ENCODE results near the gene CORO6.

CORO6 gene

GRCh38 chr17:29630630-29631193 lies 8.0 kb upstream of the CORO6 start:
- DNase-seq (ENCODE audit: low read depth, low spot score) = no peak

GRCh38 chr17:29629839-29630238 lies 7.1 kb upstream of the CORO6 start:
- no peak for DNase-seq (ENCODE audit: low read depth, low spot score)

GRCh38 chr17:29628644-29629043 lies 5.9 kb upstream of the CORO6 start:
- no peak for DNase-seq (ENCODE audit: low read depth, low spot score)

- DNase-seq (ENCODE audit: low read depth, low spot score) = no peak
Measured at GRCh38 chr17:29627951-29628350, 5.2 kb upstream of the CORO6 start.

- DNase-seq (ENCODE audit: low read depth, low spot score) = no peak
Measured at GRCh38 chr17:29625037-29625750, 2.5 kb upstream of the CORO6 start.

- DNase-seq (ENCODE audit: low read depth, low spot score) = no peak
Measured at GRCh38 chr17:29624586-29624985, 1.9 kb upstream of the CORO6 start.

GRCh38 chr17:29623283-29623647 lies 553 bp upstream of the CORO6 start:
- DNase-seq (ENCODE audit: low read depth, low spot score) = no peak

- no peak for DNase-seq (ENCODE audit: low read depth, low spot score)
Measured at GRCh38 chr17:29621751-29622194, 939 bp downstream of the CORO6 start.

- DNase-seq (ENCODE audit: low read depth, low spot score) = no peak
Measured at GRCh38 chr17:29620779-29621500, 1.8 kb downstream of the CORO6 start.

- no peak for DNase-seq (ENCODE audit: low read depth, low spot score)
Measured at GRCh38 chr17:29620271-29620670, 2.4 kb downstream of the CORO6 start.

GRCh38 chr17:29619251-29619650 lies 3.5 kb downstream of the CORO6 start:
- DNase-seq (ENCODE audit: low read depth, low spot score) = no peak

GRCh38 chr17:29618272-29619065 lies 4.2 kb downstream of the CORO6 start:
- no peak for DNase-seq (ENCODE audit: low read depth, low spot score)

GRCh38 chr17:29617481-29618271 lies 5.0 kb downstream of the CORO6 start:
- no peak for DNase-seq (ENCODE audit: low read depth, low spot score)

GRCh38 chr17:29617125-29617480 lies 5.6 kb downstream of the CORO6 start:
- no peak for DNase-seq (ENCODE audit: low read depth, low spot score)

GRCh38 chr17:29616300-29617048 lies 6.2 kb downstream of the CORO6 start:
- no peak for DNase-seq (ENCODE audit: low read depth, low spot score)

- peak; percentile 58 for DNase-seq (ENCODE audit: low read depth, low spot score)
Measured at GRCh38 chr17:29615492-29616299, 7.0 kb downstream of the CORO6 start.

GRCh38 chr17:29615048-29615385 lies 7.7 kb downstream of the CORO6 start:
- no peak for DNase-seq (ENCODE audit: low read depth, low spot score)

GRCh38 chr17:29614349-29615047 lies 8.2 kb downstream of the CORO6 start:
- DNase-seq (ENCODE audit: low read depth, low spot score) = no peak

- DNase-seq (ENCODE audit: low read depth, low spot score) = no peak
Measured at GRCh38 chr17:29613856-29614255, 8.9 kb downstream of the CORO6 start.
